SU-DHL-6 (cell line): Measurements from ENCODE around the gene SUGCT.

ENCODE experiments used
- H2AFZ ChIP-seq: fragments of 200-600 bp; sonication (generic); 2 replicates; pipeline ENCODE4 v1.6.1; 2014; ENCODE audit warnings: low read depth, mild to moderate bottlenecking, moderate library complexity, mixed read lengths, antibody characterized with exemption, low read length; ENCODE audit not compliant: severe bottlenecking
- H3F3A ChIP-seq: fragments of 200-600 bp; shearing (Covaris generic); 2 replicates; pipeline ENCODE4 v1.6.0; 2016; ENCODE audit warnings: antibody characterized with exemption, mild to moderate bottlenecking; ENCODE audit not compliant: insufficient read depth
- H3K27ac ChIP-seq: fragments of 200-600 bp; sonication (generic); 2 replicates; pipeline ENCODE4 v1.5.1; 2016; ENCODE audit warnings: low read depth, mild to moderate bottlenecking, low read length, moderate library complexity, mixed read lengths
- H3K27me3 ChIP-seq: fragments of 200-600 bp; sonication (generic), shearing (Covaris generic); 2 replicates; pipeline ENCODE4 v1.6.0; 2014; ENCODE audit warnings: mild to moderate bottlenecking, low read length
- H3K36me3 ChIP-seq: fragments of 200-600 bp; sonication (generic); 2 replicates; pipeline ENCODE4 v1.6.1; 2014; ENCODE audit warnings: mild to moderate bottlenecking, low read length, mixed read lengths
- H3K4me2 ChIP-seq: fragments of 300-600, 200-600 bp; shearing (Covaris generic), sonication (generic); 2 replicates; pipeline ENCODE4 v1.6.0; 2014; ENCODE audit warnings: low read length, low read depth, mild to moderate bottlenecking; ENCODE audit not compliant: poor library complexity, severe bottlenecking
- H3K4me3 ChIP-seq: fragments of 200-600 bp; sonication (generic); 2 replicates; pipeline ENCODE4 v1.5.1; 2014; ENCODE audit warnings: antibody characterized with exemption, low read length, mild to moderate bottlenecking, mixed read lengths; ENCODE audit not compliant: insufficient read depth, poor library complexity, severe bottlenecking
- H3K79me2 ChIP-seq: fragments of 200-600 bp; sonication (generic); 2 replicates; pipeline ENCODE4 v1.6.1; 2014; ENCODE audit warnings: mild to moderate bottlenecking, low read length, moderate library complexity; ENCODE audit not compliant: insufficient read depth
- H3K9ac ChIP-seq: fragments of 200-600 bp; sonication (generic); 2 replicates; pipeline ENCODE4 v1.7.0; 2014; ENCODE audit warnings: mild to moderate bottlenecking, low read length
- H3K9me2 ChIP-seq: fragments of 200-600 bp; sonication (generic); replicated peaks from 2 replicates; pipeline ENCODE4 v1.6.1; 2014; ENCODE audit warnings: low read length; ENCODE audit not compliant: insufficient read depth
- H3K9me3 ChIP-seq: fragments of 200-600 bp; sonication (generic); 2 replicates; pipeline ENCODE4 v1.6.1; 2014; ENCODE audit warnings: low read length, mixed read lengths; ENCODE audit not compliant: insufficient read depth
- H4K20me1 ChIP-seq: fragments of 200-600 bp; sonication (generic); 2 replicates; pipeline ENCODE4 v1.6.1; 2014; ENCODE audit warnings: low read depth, mild to moderate bottlenecking, antibody characterized with exemption, low read length, moderate library complexity, mixed read lengths
- EZH2phosphoT487 ChIP-seq: fragments of 200-600 bp; sonication (generic), shearing (Covaris generic); conservative IDR thresholded peaks from 2 replicates; pipeline ENCODE4 v1.6.1; 2018; ENCODE audit warnings: mild to moderate bottlenecking, antibody characterized with exemption, low read length, moderate library complexity, mixed read lengths
- TF ChIP-seq, protein P1 (sequence below): fragments of 200-600 bp; sonication (generic); IDR thresholded peaks from one replicate; pipeline ENCODE4 v1.5.1; 2017; ENCODE audit warnings: antibody characterized with exemption, mild to moderate bottlenecking, low read length, moderate library complexity; ENCODE audit not compliant: insufficient read depth, poor library complexity, severe bottlenecking

Gene SUGCT

GRCh38 chr7:40134428-40135316 is at the start of gene SUGCT, which contains the start of gene MPLKIP:
Gene SUGCT, plus strand, starts transcription at chr7:40135005.
Gene MPLKIP, minus strand, starts transcription at chr7:40134622. Its CDS starts 55 bp downstream, at chr7:40134567.
- Histone ChIP-seq H3K4me3 (peak within 1 kb of the TSS; percentile 98), H3K9me2 (no peaks in the 10 kb centered on the region), H3F3A (no peaks in the 10 kb centered on the region), H2AFZ (peak within 1 kb of the TSS; percentile 85), H3K4me2 (peak within 1 kb of the TSS; percentile 94), H3K9ac (peak within 1 kb of the TSS; percentile 98), H3K27me3 (no peaks in the 10 kb centered on the region), H3K79me2 (peaks cover 47% of the 10 kb centered on the region), H3K36me3 (peaks cover 19% of the 10 kb centered on the region), H3K9me3 (no peaks in the 10 kb centered on the region; the same call in 1 of the 2 replicates), H4K20me1 (peaks cover 16% of the 10 kb centered on the region), H3K27ac (peak within 1 kb of the TSS; percentile 79)
- TF ChIP-seq EZH2phosphoT487, result no peak
- TF ChIP-seq, protein P1, sequence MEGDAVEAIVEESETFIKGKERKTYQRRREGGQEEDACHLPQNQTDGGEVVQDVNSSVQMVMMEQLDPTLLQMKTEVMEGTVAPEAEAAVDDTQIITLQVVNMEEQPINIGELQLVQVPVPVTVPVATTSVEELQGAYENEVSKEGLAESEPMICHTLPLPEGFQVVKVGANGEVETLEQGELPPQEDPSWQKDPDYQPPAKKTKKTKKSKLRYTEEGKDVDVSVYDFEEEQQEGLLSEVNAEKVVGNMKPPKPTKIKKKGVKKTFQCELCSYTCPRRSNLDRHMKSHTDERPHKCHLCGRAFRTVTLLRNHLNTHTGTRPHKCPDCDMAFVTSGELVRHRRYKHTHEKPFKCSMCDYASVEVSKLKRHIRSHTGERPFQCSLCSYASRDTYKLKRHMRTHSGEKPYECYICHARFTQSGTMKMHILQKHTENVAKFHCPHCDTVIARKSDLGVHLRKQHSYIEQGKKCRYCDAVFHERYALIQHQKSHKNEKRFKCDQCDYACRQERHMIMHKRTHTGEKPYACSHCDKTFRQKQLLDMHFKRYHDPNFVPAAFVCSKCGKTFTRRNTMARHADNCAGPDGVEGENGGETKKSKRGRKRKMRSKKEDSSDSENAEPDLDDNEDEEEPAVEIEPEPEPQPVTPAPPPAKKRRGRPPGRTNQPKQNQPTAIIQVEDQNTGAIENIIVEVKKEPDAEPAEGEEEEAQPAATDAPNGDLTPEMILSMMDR, result peak; percentile 98

- H3K9me3 ChIP-seq, result no peaks in the 10 kb centered on the region
- H3K79me2 ChIP-seq, result no peaks in the 10 kb centered on the region
- no peaks in the 10 kb centered on the region for H3K9me2 ChIP-seq
- no peak overlapping the region for H3K4me3 ChIP-seq
- H3F3A ChIP-seq, result no peaks in the 10 kb centered on the region
- peaks cover 54% of the 10 kb centered on the region for H3K36me3 ChIP-seq
- H3K4me2 ChIP-seq, result no peak overlapping the region
- no peak overlapping the region for H2AFZ ChIP-seq
- TF ChIP-seq, protein P1, result no peak
- no peak for TF ChIP-seq EZH2phosphoT487
- H3K9ac ChIP-seq, result no peak overlapping the region
- no peaks in the 10 kb centered on the region for H3K27me3 ChIP-seq
- H4K20me1 ChIP-seq, result no peaks in the 10 kb centered on the region
- no peak overlapping the region for H3K27ac ChIP-seq
Observed at GRCh38 chr7:40092182-40092581, 42.6 kb upstream of the SUGCT start.

DNA sequence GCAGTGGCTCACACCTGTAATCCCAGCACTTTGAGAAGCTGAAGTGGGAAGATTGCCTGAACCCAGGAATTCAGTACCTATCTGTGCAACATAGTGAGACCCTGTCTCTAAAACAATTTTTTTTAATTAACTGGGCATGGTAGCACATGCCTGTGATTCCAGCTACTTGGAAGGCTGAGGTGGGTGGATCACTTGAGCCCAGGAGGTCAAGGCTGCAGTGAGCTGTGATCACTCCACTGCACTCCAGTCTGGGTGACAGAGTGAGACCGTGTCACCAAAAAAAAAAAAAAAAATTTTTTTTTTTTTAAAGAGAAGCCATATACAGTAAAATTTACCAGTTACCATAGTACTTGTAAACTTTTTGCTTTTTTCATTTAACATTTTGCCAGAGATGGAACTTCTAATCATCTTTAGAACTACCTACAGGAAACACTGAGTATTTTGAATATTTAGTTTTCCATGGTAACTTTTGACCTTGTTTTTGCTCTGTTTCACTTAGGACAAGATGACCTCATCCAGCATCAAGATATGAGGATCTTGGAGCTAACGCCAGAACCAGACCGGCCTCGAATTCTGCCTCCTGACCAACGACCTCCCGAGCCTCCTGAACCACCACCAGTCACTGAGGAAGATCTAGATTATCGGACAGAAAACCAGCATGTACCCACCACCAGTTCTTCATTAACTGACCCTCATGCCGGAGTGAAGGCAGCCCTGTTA is 41.0 kb upstream of the SUGCT start:
- Histone ChIP-seq H3K36me3 (peaks cover 45% of the 10 kb centered on the region), H3F3A (no peaks in the 10 kb centered on the region), H3K27me3 (no peaks in the 10 kb centered on the region), H3K9ac (no peak overlapping the region), H3K4me2 (no peak overlapping the region), H3K4me3 (no peak overlapping the region), H3K9me3 (no peaks in the 10 kb centered on the region), H3K27ac (no peak overlapping the region), H3K79me2 (no peaks in the 10 kb centered on the region), H4K20me1 (no peaks in the 10 kb centered on the region), H2AFZ (no peak overlapping the region), H3K9me2 (no peaks in the 10 kb centered on the region)
- no peak for TF ChIP-seq EZH2phosphoT487
- TF ChIP-seq, protein P1, result no peak
